GM18868 (cell line): ENCODE measurements around the gene ERC1.
"Not testable (repeated sequence)": the region's sequence is repeated elsewhere in the genome, so short reads cannot be mapped to it uniquely, and the experiment has no call there.

Experiments
- ATAC-seq: cut with Tn5 transposase; IDR thresholded peaks from one replicate; pipeline ENCODE4 v1.9.1; 2021; ENCODE audit warnings: mild to moderate bottlenecking, moderate library complexity; ENCODE audit not compliant: unreplicated experiment

ERC1 gene

GRCh38 chr12:1310653-1311052 is 319.6 kb downstream of the ERC1 start:
- ATAC-seq = no peak

- no peak for ATAC-seq
These were observed 320.1 kb downstream of the ERC1 start for GRCh38 chr12:1311145-1311544.

GRCh38 chr12:1313906-1314305 is 322.9 kb downstream of the ERC1 start:
- ATAC-seq = no peak

GRCh38 chr12:1314523-1314922 is 323.5 kb downstream of the ERC1 start:
- ATAC-seq = no peak

GRCh38 chr12:1316991-1317390 is 326.0 kb downstream of the ERC1 start:
- ATAC-seq = not testable (repeated sequence)

- no peak for ATAC-seq
These were observed 327.5 kb downstream of the ERC1 start for GRCh38 chr12:1318327-1319031.

GRCh38 chr12:1319212-1319611 is 328.2 kb downstream of the ERC1 start:
- no peak for ATAC-seq

- no peak for ATAC-seq
These were observed 329.0 kb downstream of the ERC1 start for GRCh38 chr12:1320021-1320420.

- ATAC-seq = no peak
These were observed 331.8 kb downstream of the ERC1 start for GRCh38 chr12:1322821-1323220.

- no peak for ATAC-seq
These were observed 333.1 kb downstream of the ERC1 start for GRCh38 chr12:1324099-1324498.

- no peak for ATAC-seq
These were observed 333.9 kb downstream of the ERC1 start for GRCh38 chr12:1324910-1325309.

- peak; percentile 38 for ATAC-seq
These were observed 334.6 kb downstream of the ERC1 start for GRCh38 chr12:1325666-1326065.

GRCh38 chr12:1326258-1326657 is 335.2 kb downstream of the ERC1 start:
- ATAC-seq = no peak

GRCh38 chr12:1328391-1328790 is 337.4 kb downstream of the ERC1 start:
- no peak for ATAC-seq

- no peak for ATAC-seq
These were observed 338.9 kb downstream of the ERC1 start for GRCh38 chr12:1329784-1330476.

- ATAC-seq = no peak
These were observed 339.4 kb downstream of the ERC1 start for GRCh38 chr12:1330477-1330827.

- no peak for ATAC-seq
These were observed 341.3 kb downstream of the ERC1 start for GRCh38 chr12:1332327-1332726.

- no peak for ATAC-seq
These were observed 347.6 kb downstream of the ERC1 start for GRCh38 chr12:1338483-1339177.

- not testable (repeated sequence) for ATAC-seq
These were observed 348.1 kb downstream of the ERC1 start for GRCh38 chr12:1339178-1339541.

GRCh38 chr12:1339618-1340319 is 348.7 kb downstream of the ERC1 start:
- no peak for ATAC-seq

GRCh38 chr12:1341270-1341669 is 350.2 kb downstream of the ERC1 start:
- not testable (repeated sequence) for ATAC-seq
